Ureter (tissue), 1 donor: ENCODE data around the gene WDR27. TPM values are rescaled to one million over a fixed set of nuclear protein-coding genes. Genes with fewer than 3 reads are reported as not detected.

Experiments
- DNase-seq: peaks from one replicate; pipeline ENCODE4 v3.0.0-alpha.2; 2020; ENCODE audit warnings: low spot score
- total RNA-seq: library from RNA; stranded (reverse); gene quantifications from one replicate; pipeline ENCODE4 v1.2.4, GENCODE V29; 2023
- donor health status: DM: yes; HTN: yes; CAD: no.

The WDR27 gene
- total RNA-seq, 1 donor from 2014 or later, result 66.7 TPM

- no peak for DNase-seq
Observed at GRCh38 chr6:169564453-169565240, 137.2 kb downstream of the WDR27 start.

GRCh38 chr6:169561665-169562064 lies 140.2 kb downstream of the WDR27 start:
- no peak for DNase-seq

GRCh38 chr6:169559592-169559991 lies 142.2 kb downstream of the WDR27 start:
- DNase-seq, result no peak

GRCh38 chr6:169558774-169559441 lies 142.9 kb downstream of the WDR27 start:
- no peak for DNase-seq

GRCh38 chr6:169558378-169558773 lies 143.5 kb downstream of the WDR27 start:
- no peak for DNase-seq

- no peak for DNase-seq
Observed at GRCh38 chr6:169557887-169558286, 143.9 kb downstream of the WDR27 start.

- no peak for DNase-seq
Observed at GRCh38 chr6:169556758-169557548, 144.9 kb downstream of the WDR27 start.

GRCh38 chr6:169555971-169556617 lies 145.7 kb downstream of the WDR27 start:
- DNase-seq, result no peak

- DNase-seq, result no peak
Observed at GRCh38 chr6:169545982-169546381, 155.8 kb downstream of the WDR27 start.

GRCh38 chr6:169543704-169544103 lies 158.1 kb downstream of the WDR27 start:
- DNase-seq, result no peak

- DNase-seq, result no peak
Observed at GRCh38 chr6:169542491-169542890, 159.3 kb downstream of the WDR27 start.

GRCh38 chr6:169539176-169539897 lies 162.5 kb downstream of the WDR27 start:
- DNase-seq, result no peak

GRCh38 chr6:169536446-169537170 lies 165.2 kb downstream of the WDR27 start:
- no peak for DNase-seq

GRCh38 chr6:169534039-169534421 lies 167.8 kb downstream of the WDR27 start:
- no peak for DNase-seq

- no peak for DNase-seq
Observed at GRCh38 chr6:169533301-169534038, 168.4 kb downstream of the WDR27 start.

- DNase-seq, result no peak
Observed at GRCh38 chr6:169530752-169531123, 171.1 kb downstream of the WDR27 start.

GRCh38 chr6:169529931-169530751 lies 171.7 kb downstream of the WDR27 start:
- DNase-seq, result no peak

GRCh38 chr6:169528755-169529154 lies 173.1 kb downstream of the WDR27 start:
- no peak for DNase-seq

GRCh38 chr6:169527306-169527705 lies 174.5 kb downstream of the WDR27 start:
- DNase-seq, result no peak
